Gastroesophageal sphincter (tissue), 4 donors: ENCODE data around the gene ADAMTS2. TPM values are rescaled to one million over a fixed set of nuclear protein-coding genes. Genes with fewer than 3 reads are reported as not detected.

Source experiments
- ATAC-seq: fragments of 150-250 bp; one replicate; pipeline ENCODE4 v1.9.1; 2016; ENCODE audit warnings: mild to moderate bottlenecking, moderate library complexity
- H3K27ac ChIP-seq, 4 donors: fragments of 200-600 bp; sonication (generic) in 3 of 4; 1 replicate in 3 of 4; 2 replicates in 1 of 4; pipeline ENCODE4 v1.5.1; 2016 to 2019
- H3K27me3 ChIP-seq: fragments of 200-600 bp; sonication (generic); one replicate; pipeline ENCODE4 v1.5.1; 2019
- H3K36me3 ChIP-seq, 2 donors: fragments of 200-600 bp; sonication (generic); one replicate each; pipeline ENCODE4 v1.5.1; 2019; ENCODE audit warnings: control low read depth in 1 of 2
- H3K4me1 ChIP-seq, 3 donors: fragments of 200-600 bp; sonication (generic); 1 replicate in 2 of 3; 2 replicates in 1 of 3; pipeline ENCODE4 v1.5.1; 2016 to 2019; ENCODE audit warnings: control low read depth in 2 of 3
- H3K4me3 ChIP-seq, 2 donors: fragments of 200-600 bp; sonication (generic); one replicate each; pipeline ENCODE4 v1.5.1; 2019; ENCODE audit warnings: mild to moderate bottlenecking in 1 of 2, moderate library complexity in 1 of 2
- H3K9me3 ChIP-seq, 3 donors: fragments of 200-600 bp; sonication (generic); one replicate each; pipeline ENCODE4 v1.5.1; 2017 to 2019; ENCODE audit warnings: control low read depth in 2 of 3
- EP300 ChIP-seq: sonication (generic); formaldehyde crosslinking; IDR thresholded peaks from one replicate; pipeline ENCODE4 v1.6.1; 2017; ENCODE audit warnings: antibody characterized with exemption, mild to moderate bottlenecking
- POLR2A ChIP-seq, 2 donors: fragments of 450-650 bp; IDR thresholded peaks; one replicate each; pipeline ENCODE4 v1.6.1; 2017; ENCODE audit warnings: antibody characterized with exemption in 2 of 2, mild to moderate bottlenecking in 2 of 2, moderate library complexity in 1 of 2
- POLR2AphosphoS5 ChIP-seq: sonication (generic); formaldehyde crosslinking; IDR thresholded peaks from one replicate; pipeline ENCODE4 v1.6.1; 2017; ENCODE audit warnings: antibody characterized with exemption
- WGBS, 2 donors: methylation state at CpG; one replicate each; pipeline ENCODE4 v1.1.5; 2018; ENCODE audit warnings: low coverage in 1 of 2; 5-methylcytosine and 5-hydroxymethylcytosine counted together
- total RNA-seq, 4 donors: library from RNA; depleted of rRNA; stranded (reverse); fragments of >200 nt; gene quantifications; one replicate each; pipeline ENCODE4 v1.1.0, GENCODE V29; 2016
- TF ChIP-seq, protein P1 (sequence below), 4 experiments: fragments of 200-600 bp in 2 of 4; fragments of 450-650 bp in 2 of 4; sonication (generic) in 1 of 4; IDR thresholded peaks; one replicate each; pipeline ENCODE4 v1.5.1; 2017 to 2019; ENCODE audit warnings: antibody characterized with exemption in 4 of 4, mild to moderate bottlenecking in 2 of 4, moderate library complexity in 2 of 4

ADAMTS2 gene
- total RNA-seq, 4 donors from 2014 or later = 14.8 to 24.8 (median 22.6) TPM

DNA sequence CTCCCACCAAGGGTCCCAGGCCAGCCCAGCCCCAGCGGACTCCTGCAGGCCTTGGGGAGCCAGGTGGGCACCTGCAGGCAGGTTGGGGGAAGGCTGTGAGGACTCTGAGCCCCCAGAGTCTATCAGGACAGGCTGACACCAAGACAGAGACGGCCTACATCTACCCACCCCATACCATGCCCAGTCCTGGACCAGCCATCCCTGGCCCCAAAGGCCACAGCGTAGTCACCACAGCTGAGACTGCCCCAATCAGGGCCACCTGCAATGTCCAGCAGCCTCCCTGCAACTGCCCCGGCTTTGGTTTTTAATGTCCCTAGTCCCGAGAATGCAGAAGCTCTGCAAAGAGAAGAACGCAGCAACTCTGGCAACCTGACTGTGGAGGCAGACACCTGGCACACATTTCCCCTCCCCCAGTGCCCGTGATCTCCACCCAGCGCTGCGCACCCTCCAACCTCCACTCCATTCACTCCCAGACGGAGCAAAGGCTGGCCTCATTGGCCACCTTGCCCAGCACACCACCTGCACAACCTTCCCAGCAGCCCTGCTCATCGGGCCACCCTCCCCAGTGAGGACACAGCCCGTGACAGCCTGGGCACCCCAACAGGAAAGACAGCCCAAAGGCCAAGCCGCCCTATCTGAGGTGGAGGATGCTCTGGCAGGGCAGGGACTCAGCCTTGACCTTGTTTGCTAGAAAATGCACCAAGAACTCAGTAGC, 14.9 kb downstream of the ADAMTS2 start:
- no peaks in the 10 kb centered on the region for H3K36me3 ChIP-seq
- H3K4me3 ChIP-seq = no peak overlapping the region
- ATAC-seq = no peak
- H3K27ac ChIP-seq = no peak overlapping the region
- 100% methylated on average over 1 of the region's 13 CpGs for WGBS, 2 donors
- peaks cover 20% of the 10 kb centered on the region for H3K27me3 ChIP-seq
- H3K9me3 ChIP-seq = no peaks in the 10 kb centered on the region
- peaks cover 0 to 15% (median 3%) of the 10 kb centered on the region in 3 donors for H3K4me1 ChIP-seq
- no peak for TF ChIP-seq POLR2AphosphoS5
- TF ChIP-seq, protein P1, sequence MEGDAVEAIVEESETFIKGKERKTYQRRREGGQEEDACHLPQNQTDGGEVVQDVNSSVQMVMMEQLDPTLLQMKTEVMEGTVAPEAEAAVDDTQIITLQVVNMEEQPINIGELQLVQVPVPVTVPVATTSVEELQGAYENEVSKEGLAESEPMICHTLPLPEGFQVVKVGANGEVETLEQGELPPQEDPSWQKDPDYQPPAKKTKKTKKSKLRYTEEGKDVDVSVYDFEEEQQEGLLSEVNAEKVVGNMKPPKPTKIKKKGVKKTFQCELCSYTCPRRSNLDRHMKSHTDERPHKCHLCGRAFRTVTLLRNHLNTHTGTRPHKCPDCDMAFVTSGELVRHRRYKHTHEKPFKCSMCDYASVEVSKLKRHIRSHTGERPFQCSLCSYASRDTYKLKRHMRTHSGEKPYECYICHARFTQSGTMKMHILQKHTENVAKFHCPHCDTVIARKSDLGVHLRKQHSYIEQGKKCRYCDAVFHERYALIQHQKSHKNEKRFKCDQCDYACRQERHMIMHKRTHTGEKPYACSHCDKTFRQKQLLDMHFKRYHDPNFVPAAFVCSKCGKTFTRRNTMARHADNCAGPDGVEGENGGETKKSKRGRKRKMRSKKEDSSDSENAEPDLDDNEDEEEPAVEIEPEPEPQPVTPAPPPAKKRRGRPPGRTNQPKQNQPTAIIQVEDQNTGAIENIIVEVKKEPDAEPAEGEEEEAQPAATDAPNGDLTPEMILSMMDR (IDR thresholded peaks at IDR 0.05) = no peak
- no peak for TF ChIP-seq POLR2A (IDR thresholded peaks at IDR 0.05)
- no peak for TF ChIP-seq EP300

DNA sequence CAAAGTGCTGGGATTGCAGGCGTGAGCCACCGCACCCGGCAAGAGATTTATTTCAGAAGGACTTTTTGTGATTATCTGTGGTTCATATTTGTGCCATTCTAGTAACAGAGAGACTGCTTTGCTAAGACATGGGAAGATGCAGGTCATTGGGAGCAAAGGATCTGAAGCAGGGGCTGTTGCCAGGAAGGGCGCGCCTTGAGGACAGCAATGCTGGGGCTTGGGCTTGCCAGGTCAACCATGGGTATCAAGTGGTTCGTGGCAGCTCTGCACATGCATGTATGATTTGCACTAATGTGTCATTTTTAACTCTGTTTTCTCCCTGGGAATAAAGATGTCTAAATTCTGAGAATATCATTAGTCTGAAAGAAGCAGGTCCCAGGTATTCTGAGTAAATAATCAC, 17.0 kb downstream of the ADAMTS2 start:
- TF ChIP-seq EP300 (no peak), POLR2AphosphoS5 (no peak), POLR2A (IDR thresholded peaks at IDR 0.05) (no peak)
- TF ChIP-seq, protein P1 (IDR thresholded peaks at IDR 0.05) = no peak
- H3K9me3 ChIP-seq = no peaks in the 10 kb centered on the region
- H3K4me3 ChIP-seq = no peak overlapping the region
- H3K27ac ChIP-seq = no peak overlapping the region
- peaks cover 21% of the 10 kb centered on the region for H3K27me3 ChIP-seq
- 95% methylated on average over 6 of the region's 6 CpGs; no CpG with 5 or more reads in 1 of the 2 donors for WGBS, 2 donors
- H3K36me3 ChIP-seq = no peaks in the 10 kb centered on the region
- H3K4me1 ChIP-seq = peaks cover 0 to 15% (median 3%) of the 10 kb centered on the region in 3 donors
- no peak for ATAC-seq

DNA sequence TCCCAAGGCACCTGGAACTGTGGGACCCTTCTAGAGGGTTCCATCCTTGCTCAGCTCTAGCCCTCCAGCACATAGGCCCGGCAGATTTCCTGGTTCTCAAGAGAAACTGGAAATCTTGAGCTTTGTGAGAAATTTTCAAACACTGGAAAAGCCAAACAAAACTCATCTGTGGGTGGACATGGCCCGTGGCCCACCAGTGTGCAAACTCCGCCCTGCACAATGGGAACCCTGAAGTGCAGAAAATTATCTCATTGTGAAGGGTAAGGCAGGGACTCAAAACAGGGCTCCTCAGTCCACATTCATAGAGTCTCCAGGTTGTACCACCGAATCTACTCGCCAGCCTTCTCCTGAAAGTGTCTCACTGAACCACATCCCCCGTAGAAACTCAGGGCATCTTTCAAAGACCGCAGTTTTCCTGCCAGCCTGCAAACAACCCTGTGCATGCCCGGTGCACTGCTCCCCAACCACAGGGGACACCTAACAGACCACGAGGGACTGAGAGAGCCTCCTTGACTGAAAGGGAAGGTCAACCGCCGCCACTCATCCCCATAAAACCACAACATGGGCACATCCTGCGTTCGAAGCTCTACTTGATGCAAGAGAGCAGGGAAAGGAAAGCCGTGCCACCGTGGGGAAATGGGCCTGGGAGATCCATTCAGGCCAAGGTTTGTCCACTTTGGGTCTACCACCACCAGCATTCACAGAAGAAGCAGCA, 18.1 kb downstream of the ADAMTS2 start:
- no peaks in the 10 kb centered on the region for H3K9me3 ChIP-seq
- TF ChIP-seq EP300 = no peak
- TF ChIP-seq, protein P1 (IDR thresholded peaks at IDR 0.05) = no peak
- no peak for TF ChIP-seq POLR2AphosphoS5
- TF ChIP-seq POLR2A (IDR thresholded peaks at IDR 0.05) = no peak
- H3K4me1 ChIP-seq = peaks cover 0 to 15% (median 3%) of the 10 kb centered on the region in 3 donors
- H3K4me3 ChIP-seq = no peak overlapping the region
- no peak for ATAC-seq
- H3K27ac ChIP-seq = peak overlapping the region in 3 of 4 donors; percentile 47 to 69 (median 59)
- peaks cover 26% of the 10 kb centered on the region for H3K27me3 ChIP-seq
- 69 to 80% methylated on average over 2 to 10 of the region's 15 CpGs for WGBS, 2 donors
- H3K36me3 ChIP-seq = no peaks in the 10 kb centered on the region

DNA sequence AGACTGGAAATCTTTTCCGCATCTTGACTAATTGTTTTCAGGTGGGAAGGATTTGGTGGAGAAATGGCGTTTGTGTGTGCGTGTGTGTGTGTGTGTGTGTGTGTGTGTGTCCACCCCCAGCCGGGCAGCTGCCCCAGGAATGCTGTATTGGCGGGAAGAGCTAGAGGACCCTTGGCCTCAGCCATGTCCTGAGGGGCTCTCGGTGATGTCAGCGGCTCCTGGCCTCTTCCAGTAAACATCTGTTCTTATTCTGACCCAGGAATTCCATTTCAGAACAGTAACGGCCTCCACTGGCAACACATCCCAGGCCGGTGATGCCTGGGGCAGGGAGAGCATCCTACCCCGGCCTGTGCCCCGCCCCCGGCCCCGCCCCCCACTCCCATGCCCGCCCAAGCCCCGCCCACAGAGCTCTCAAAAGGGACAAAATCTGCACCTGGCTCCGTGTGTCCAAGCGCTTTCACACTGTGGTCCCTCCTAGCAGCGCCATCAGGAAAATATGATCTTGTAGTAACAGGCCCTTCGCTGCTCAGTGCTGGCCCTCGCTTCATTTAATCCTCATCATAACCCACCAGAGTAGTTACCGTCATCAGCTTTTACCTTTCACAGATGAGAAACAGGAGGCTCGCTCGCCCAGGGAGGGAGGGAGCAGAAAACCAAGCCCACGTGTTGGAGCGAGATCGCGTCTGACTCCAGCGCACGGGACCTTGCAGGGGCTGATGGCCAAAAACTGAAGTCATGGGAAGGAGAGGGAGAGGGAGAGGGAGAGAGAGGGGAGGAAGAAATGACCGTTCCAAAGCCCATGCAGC, 18.9 kb downstream of the ADAMTS2 start:
- TF ChIP-seq POLR2A (IDR thresholded peaks at IDR 0.05) (no peak), POLR2AphosphoS5 (peak; percentile 75)

More for the DNA sequence above, 18.9 kb downstream of the ADAMTS2 start:
- peaks cover 26% of the 10 kb centered on the region for H3K27me3 ChIP-seq
- no peak overlapping the region for H3K4me3 ChIP-seq
- 17 to 49% methylated on average over 6 to 12 of the region's 30 CpGs for WGBS, 2 donors
- peaks cover 0 to 15% (median 3%) of the 10 kb centered on the region in 3 donors for H3K4me1 ChIP-seq
- H3K36me3 ChIP-seq = no peaks in the 10 kb centered on the region
- H3K9me3 ChIP-seq = no peaks in the 10 kb centered on the region
- peak; percentile 92 for ATAC-seq
- peak overlapping the region in 3 of 4 donors; percentile 51 to 69 (median 59) for H3K27ac ChIP-seq
